Measurements from ENCODE around the gene ZDHHC19.
A peak's percentile ranks its signal among the peaks of the same experiment; 100 is the strongest.

The ZDHHC19 gene

GRCh38 chr3:196181127-196181546 is 30.1 kb downstream of the ZDHHC19 start:
- TF ChIP-seq CTCF (IDR thresholded peaks at IDR 0.05; ENCODE audit: insufficient read depth, low read depth, low read length, missing control alignments), result no peak
- H3K4me3 ChIP-seq (ENCODE audit: low read depth, low read length), result no peak overlapping the region
- DNase-seq (ENCODE audit: low read depth), result peak; percentile 60

GRCh38 chr3:196180346-196180745 is 30.9 kb downstream of the ZDHHC19 start:
- DNase-seq (ENCODE audit: low read depth), result no peak
- peak overlapping the region; percentile 47 for H3K4me3 ChIP-seq (ENCODE audit: low read depth, low read length)
- TF ChIP-seq CTCF (IDR thresholded peaks at IDR 0.05; ENCODE audit: insufficient read depth, low read depth, low read length, missing control alignments), result no peak

- DNase-seq (ENCODE audit: low read depth), result peak; percentile 97
Measured at GRCh38 chr3:196179380-196180308, 31.6 kb downstream of the ZDHHC19 start.

GRCh38 chr3:196178993-196179379 is 32.2 kb downstream of the ZDHHC19 start:
- DNase-seq (ENCODE audit: low read depth), result no peak
- TF ChIP-seq CTCF (IDR thresholded peaks at IDR 0.05; ENCODE audit: insufficient read depth, low read depth, low read length, missing control alignments), result no peak
- H3K4me3 ChIP-seq (ENCODE audit: low read depth, low read length), result peak overlapping the region; percentile 47

More at GRCh38 chr3:196179380-196180308, 31.6 kb downstream of the ZDHHC19 start:
- peak; percentile 38 for TF ChIP-seq CTCF (IDR thresholded peaks at IDR 0.05; ENCODE audit: insufficient read depth, low read depth, low read length, missing control alignments)
- H3K4me3 ChIP-seq (ENCODE audit: low read depth, low read length), result peak overlapping the region; percentile 47

GRCh38 chr3:196177967-196178366 is 33.2 kb downstream of the ZDHHC19 start:
- no peak for TF ChIP-seq CTCF (IDR thresholded peaks at IDR 0.05; ENCODE audit: insufficient read depth, low read depth, low read length, missing control alignments)
- no peak for DNase-seq (ENCODE audit: low read depth)
- no peak overlapping the region for H3K4me3 ChIP-seq (ENCODE audit: low read depth, low read length)

- DNase-seq (ENCODE audit: low read depth), result no peak
- TF ChIP-seq CTCF (IDR thresholded peaks at IDR 0.05; ENCODE audit: insufficient read depth, low read depth, low read length, missing control alignments), result no peak
- H3K4me3 ChIP-seq (ENCODE audit: low read depth, low read length), result no peak overlapping the region
Measured at GRCh38 chr3:196177567-196177966, 33.6 kb downstream of the ZDHHC19 start.

Data from GM12865 (cell line).